ENCODE results near the gene PHYHD1. TPM values are rescaled to one million over a fixed set of nuclear protein-coding genes. Genes with fewer than 3 reads are reported as not detected.

PHYHD1 gene
- total RNA-seq, 1 donor from 2014 or later, result 0.47 TPM

Other genes starting within 250 kb of the PHYHD1 start
- gene SET, start 231.8 kb upstream of the PHYHD1 start, total RNA-seq, result 831 and 846 TPM in 2 replicates
- 22.9 and 24.3 TPM in 2 replicates for gene PKN3, start 218.5 kb upstream of the PHYHD1 start, total RNA-seq
- gene ZDHHC12, start 196.9 kb upstream of the PHYHD1 start, total RNA-seq, result 46.9 and 48.4 TPM in 2 replicates
- gene ZER1, start 149.1 kb upstream of the PHYHD1 start, total RNA-seq, result 12.3 and 14.4 TPM in 2 replicates
- gene TBC1D13, start 133.7 kb upstream of the PHYHD1 start, total RNA-seq, result 19.2 and 19.9 TPM in 2 replicates
- 22.9 and 23.3 TPM in 2 replicates for gene ENDOG, start 102.5 kb upstream of the PHYHD1 start, total RNA-seq
- 149 and 154 TPM in 2 replicates for gene SPOUT1, start 91.2 kb upstream of the PHYHD1 start, total RNA-seq
- 11.7 and 14.4 TPM in 2 replicates for gene KYAT1, start 39.0 kb upstream of the PHYHD1 start, total RNA-seq
- 27.7 and 28.4 TPM in 2 replicates for gene LRRC8A, start 38.8 kb upstream of the PHYHD1 start, total RNA-seq
- gene DOLK, start 26.6 kb downstream of the PHYHD1 start, total RNA-seq, result 15.2 and 15.9 TPM in 2 replicates
- 162 and 176 TPM in 2 replicates for gene NUP188, start 26.7 kb downstream of the PHYHD1 start, total RNA-seq
- gene SH3GLB2, start 107.3 kb downstream of the PHYHD1 start, total RNA-seq, result 69.6 and 73.9 TPM in 2 replicates
- 43.3 and 44.3 TPM in 2 replicates for gene MIGA2, start 115.6 kb downstream of the PHYHD1 start, total RNA-seq
- gene DOLPP1, start 160.1 kb downstream of the PHYHD1 start, total RNA-seq, result 24.7 and 24.8 TPM in 2 replicates
- gene CRAT, start 189.8 kb downstream of the PHYHD1 start, total RNA-seq, result 8.6 and 11.4 TPM in 2 replicates
- gene PTPA, start 190.4 kb downstream of the PHYHD1 start, total RNA-seq, result 104 and 107 TPM in 2 replicates